Embryonic facial prominence (tissue), 1 donor: ENCODE data around the gene CD46.
"Not testable (repeated sequence)": the region's sequence is repeated elsewhere in the genome, so short reads cannot be mapped to it uniquely, and the experiment has no call there.

Experiments
- DNase-seq: peaks from one replicate; pipeline ENCODE4 v3.0.0-alpha.2; 2016; ENCODE audit errors: extremely low spot score

Gene CD46

GRCh38 chr1:207750631-207751305, 1.1 kb upstream of the CD46 start:
- no peak for DNase-seq

- DNase-seq = not testable (repeated sequence)
Observed at GRCh38 chr1:207751463-207751789, 428 bp upstream of the CD46 start.

GRCh38 chr1:207752456-207752998, 673 bp downstream of the CD46 start:
- DNase-seq = no peak

GRCh38 chr1:207753611-207754010, 1.8 kb downstream of the CD46 start:
- DNase-seq = no peak

GRCh38 chr1:207754011-207754410, 2.2 kb downstream of the CD46 start:
- DNase-seq = no peak

- no peak for DNase-seq
Observed at GRCh38 chr1:207754974-207755700, 3.3 kb downstream of the CD46 start.

- DNase-seq = no peak
Observed at GRCh38 chr1:207755846-207756693, 4.2 kb downstream of the CD46 start.

- DNase-seq = no peak
Observed at GRCh38 chr1:207762622-207763021, 10.8 kb downstream of the CD46 start.

- DNase-seq = no peak
Observed at GRCh38 chr1:207763091-207763490, 11.2 kb downstream of the CD46 start.

GRCh38 chr1:207763972-207764371, 12.1 kb downstream of the CD46 start:
- DNase-seq = no peak

GRCh38 chr1:207766569-207766968, 14.7 kb downstream of the CD46 start:
- DNase-seq = no peak

GRCh38 chr1:207770514-207770913, 18.7 kb downstream of the CD46 start:
- DNase-seq = not testable (repeated sequence)

GRCh38 chr1:207776045-207776444, 24.2 kb downstream of the CD46 start:
- not testable (repeated sequence) for DNase-seq

- not testable (repeated sequence) for DNase-seq
Observed at GRCh38 chr1:207777412-207777811, 25.6 kb downstream of the CD46 start.

GRCh38 chr1:207779008-207779407, 27.2 kb downstream of the CD46 start:
- DNase-seq = no peak

GRCh38 chr1:207781312-207781711, 29.5 kb downstream of the CD46 start:
- DNase-seq = no peak

GRCh38 chr1:207787776-207788175, 35.9 kb downstream of the CD46 start:
- no peak for DNase-seq

- DNase-seq = no peak
Observed at GRCh38 chr1:207789386-207789785, 37.5 kb downstream of the CD46 start.

GRCh38 chr1:207789792-207790787, 38.2 kb downstream of the CD46 start:
- DNase-seq = no peak

GRCh38 chr1:207791290-207791689, 39.4 kb downstream of the CD46 start:
- no peak for DNase-seq

- no peak for DNase-seq
Observed at GRCh38 chr1:207793327-207793726, 41.5 kb downstream of the CD46 start.
